K562 (cell line): ENCODE results near the gene EPHB4. TPM values are rescaled to one million over a fixed set of nuclear protein-coding genes. Genes with fewer than 3 reads are reported as not detected.

Experiments
- CHD7 ChIP-seq: fragments of 200-600 bp; sonication (generic); IDR thresholded peaks from one replicate; pipeline ENCODE4 v1.6.1; 2012; ENCODE audit warnings: mild to moderate bottlenecking, low read depth, low read length, inconsistent platforms
- E2F3 ChIP-seq: fragments of 250-450 bp; sonication (Bioruptor Pico); IDR thresholded peaks from 2 replicates; pipeline ENCODE4 v1.4.0; 2020; ENCODE audit warnings: mild to moderate bottlenecking
- ELF2 ChIP-seq: fragments of 250-450 bp; sonication (Bioruptor Pico); IDR thresholded peaks from 2 replicates; pipeline ENCODE4 v1.5.0; 2021; ENCODE audit warnings: mild to moderate bottlenecking
- EWSR1 ChIP-seq: fragments of 450-650 bp; IDR thresholded peaks from 2 replicates; pipeline ENCODE4 v1.6.1; 2018; ENCODE audit warnings: borderline replicate concordance, mild to moderate bottlenecking, low read depth, moderate library complexity; ENCODE audit not compliant: partially characterized antibody
- HDAC1 ChIP-seq, 2 experiments: fragments of 450-650 bp; IDR thresholded peaks; 2 replicates each; pipeline ENCODE4 v1.6.1; 2016 to 2017; ENCODE audit warnings: inconsistent platforms in 1 of 2, mild to moderate bottlenecking in 1 of 2, moderate library complexity in 1 of 2
- HLTF ChIP-seq: fragments of 450-650 bp; IDR thresholded peaks from 2 replicates; pipeline ENCODE4 v1.6.1; 2016
- MEIS2 ChIP-seq: fragments of 450-650 bp; IDR thresholded peaks from 2 replicates; pipeline ENCODE4 v1.6.1; 2014; ENCODE audit warnings: mild to moderate bottlenecking; ENCODE audit not compliant: partially characterized antibody
- NBN ChIP-seq: fragments of 450-650 bp; IDR thresholded peaks from 2 replicates; pipeline ENCODE4 v1.6.1; 2016; ENCODE audit warnings: low read depth, mild to moderate bottlenecking
- NFYB ChIP-seq: IDR thresholded peaks from 2 replicates; pipeline ENCODE4 v1.6.1; 2011; ENCODE audit warnings: mild to moderate bottlenecking, moderate library complexity; ENCODE audit not compliant: insufficient read length; ENCODE audit errors: extremely low read depth
- SFPQ ChIP-seq: fragments of 200-400 bp; formaldehyde crosslinking; IDR thresholded peaks from 2 replicates; pipeline ENCODE4 v1.6.1; 2017; ENCODE audit warnings: mild to moderate bottlenecking, low read depth, low read length, moderate library complexity
- ZNF232 ChIP-seq: sonication (generic); formaldehyde crosslinking; IDR thresholded peaks from 2 replicates; pipeline ENCODE4 v1.8.0; 2022; ENCODE audit warnings: mild to moderate bottlenecking, missing genetic modification reagents
- polyA plus RNA-seq, 8 experiments: library from polyadenylated mRNA; depleted of rRNA in 4 of 8; stranded (reverse) in 5 of 8; unstranded in 3 of 8; fragments of >200 nt; fragmentation: Nextera tagmentation in 2 of 8; fragmentation: Illumina TruSeq in 1 of 8; extraction: Ambion mirVana in 2 of 8; extraction: Trizol in 1 of 8; gene quantifications; 2 replicates each; pipeline versions ENCODE4 v1.2.1 to v1.2.3, GENCODE V29; 2011 to 2014; ENCODE audit warnings: inconsistent platforms in 1 of 8, missing spikeins in 1 of 8
- total RNA-seq, 7 experiments: library from RNA; depleted of rRNA in 6 of 7; stranded (reverse); fragments of >200 nt in 6 of 7; fragmentation: Illumina TruSeq in 2 of 7; extraction: Trizol in 2 of 7; gene quantifications; 2 replicates each; pipeline versions ENCODE4 v1.2.1 to v1.2.3, GENCODE V29; 2011 to 2021; ENCODE audit warnings: low replicate concordance in 1 of 7

EPHB4 gene
- total and polyA plus RNA-seq, 9 of the 15 experiments (the other 6 are each of a cell fraction or from before 2014, with no cell fraction given) = 1.2 to 82.1 (median 37.9) TPM

GRCh38 chr7:100874577-100875355 lies 47.4 kb upstream of the EPHB4 start, which contains the start of gene SRRT (continued):
- TF ChIP-seq ELF2 (CRISPR knock-in tag) (peak; percentile 86), E2F3 (peak; percentile 97), EWSR1 (no peak), ZNF232 (CRISPR knock-in tag) (0 out of 2 replicates have a peak, but pooled peaks have one; percentile 51), HLTF (no peak; the same call in 1 of the 2 replicates), SFPQ (no peak), NBN (peak; percentile 83), MEIS2 (peak; percentile 84), NFYB (no peak), HDAC1 (IDR thresholded peaks at IDR 0.05) (peak in 1 of 2 experiments; percentile 68; a peak in 3 of 4 replicates), CHD7 (no peak)
